Middle frontal gyrus (tissue), 1 donor: ENCODE results near the gene MAB21L3.

ENCODE experiments used
- DNase-seq: peaks from one replicate; pipeline ENCODE4 v3.0.0-alpha.2; 2015; ENCODE audit warnings: low spot score; ENCODE audit errors: extremely low spot score

Gene MAB21L3

DNA sequence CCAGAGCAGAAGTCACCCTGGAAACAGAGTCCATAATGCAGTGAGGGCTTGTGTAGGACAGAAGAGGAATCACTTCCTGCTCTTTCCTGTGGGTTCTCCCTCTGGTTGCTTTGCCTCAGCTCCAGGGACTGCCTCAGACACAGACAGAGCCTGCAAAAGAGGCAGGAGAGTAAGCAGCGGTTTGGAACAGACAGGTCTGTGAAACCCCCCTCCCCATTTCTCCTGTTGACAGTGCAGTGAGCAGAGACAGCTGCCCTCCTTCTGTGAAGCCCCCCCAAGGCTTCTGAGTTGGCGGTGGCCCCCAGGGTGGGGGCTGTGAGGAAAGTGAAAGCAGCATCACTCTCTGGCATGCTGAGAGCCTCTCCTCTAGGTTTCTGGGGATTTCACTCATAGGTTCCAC, 53.0 kb downstream of the MAB21L3 start:
- DNase-seq = no peak

- DNase-seq = no peak
Observed at GRCh38 chr1:116164604-116165368, 53.6 kb downstream of the MAB21L3 start.

GRCh38 chr1:116165572-116165971, 54.4 kb downstream of the MAB21L3 start:
- DNase-seq = no peak

- DNase-seq = no peak
Observed at GRCh38 chr1:116166011-116166571, 54.9 kb downstream of the MAB21L3 start.

GRCh38 chr1:116166655-116167054, 55.5 kb downstream of the MAB21L3 start:
- no peak for DNase-seq

DNA sequence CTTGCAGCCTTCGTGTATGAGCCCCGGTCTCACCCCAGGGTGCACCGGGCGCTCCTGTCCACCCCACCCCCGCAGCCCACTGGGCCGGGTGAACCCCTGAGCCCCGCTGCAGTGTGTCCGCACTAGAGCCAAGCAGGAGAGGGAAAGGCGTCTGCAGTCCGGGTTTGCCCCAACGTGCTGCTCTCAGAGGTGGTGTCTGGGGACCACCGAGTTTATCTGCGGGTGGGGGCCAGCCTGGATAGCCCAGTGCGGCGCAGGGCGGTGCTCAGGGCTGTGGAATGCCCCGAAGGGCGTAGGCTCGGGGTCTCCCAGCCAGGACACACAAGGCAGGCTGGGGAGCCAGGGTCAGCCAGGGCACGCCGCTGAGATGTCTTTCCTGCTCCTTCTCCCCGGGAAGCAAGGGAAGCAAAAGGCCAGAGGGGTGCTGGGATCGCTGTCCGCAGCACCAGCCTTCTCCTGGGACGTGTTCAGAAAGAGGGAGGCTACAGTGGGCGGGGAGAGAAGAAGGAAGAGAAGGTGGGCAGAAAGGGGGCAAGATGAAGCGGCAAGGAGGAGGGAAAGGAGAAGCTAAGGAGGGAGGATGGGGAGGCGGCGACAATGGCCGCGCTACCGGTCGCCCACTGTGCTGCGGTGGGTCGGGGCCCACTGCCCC, 56.6 kb downstream of the MAB21L3 start:
- DNase-seq = no peak

- DNase-seq = no peak
Observed at GRCh38 chr1:116168277-116169032, 57.3 kb downstream of the MAB21L3 start.

GRCh38 chr1:116169898-116170297, 58.7 kb downstream of the MAB21L3 start:
- DNase-seq = no peak

GRCh38 chr1:116170721-116171589, 59.8 kb downstream of the MAB21L3 start:
- DNase-seq = no peak

- DNase-seq = no peak
Observed at GRCh38 chr1:116172666-116173065, 61.5 kb downstream of the MAB21L3 start.

- no peak for DNase-seq
Observed at GRCh38 chr1:116175611-116176010, 64.4 kb downstream of the MAB21L3 start.

- DNase-seq = no peak
Observed at GRCh38 chr1:116176306-116176789, 65.1 kb downstream of the MAB21L3 start.

GRCh38 chr1:116177861-116178260, 66.7 kb downstream of the MAB21L3 start:
- DNase-seq = no peak

DNA sequence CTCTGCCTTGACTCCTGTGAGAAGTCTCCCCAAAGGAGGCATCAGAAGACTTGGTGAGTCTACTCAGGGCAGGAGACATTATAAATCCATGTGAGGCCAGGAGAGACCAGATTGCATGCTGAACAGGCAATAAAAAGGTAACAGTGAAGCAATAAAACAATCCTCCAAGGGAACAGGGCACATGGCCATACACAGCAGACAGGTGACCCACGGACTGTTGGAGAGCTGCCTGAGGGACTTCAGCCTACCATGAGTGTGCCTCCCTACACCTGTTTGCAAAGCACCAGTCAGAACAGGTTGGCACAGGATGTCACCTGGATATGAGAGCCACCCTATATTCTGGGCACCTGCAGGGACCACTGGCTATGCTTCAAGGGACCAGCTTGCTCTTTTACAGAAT, 67.6 kb downstream of the MAB21L3 start:
- no peak for DNase-seq

DNA sequence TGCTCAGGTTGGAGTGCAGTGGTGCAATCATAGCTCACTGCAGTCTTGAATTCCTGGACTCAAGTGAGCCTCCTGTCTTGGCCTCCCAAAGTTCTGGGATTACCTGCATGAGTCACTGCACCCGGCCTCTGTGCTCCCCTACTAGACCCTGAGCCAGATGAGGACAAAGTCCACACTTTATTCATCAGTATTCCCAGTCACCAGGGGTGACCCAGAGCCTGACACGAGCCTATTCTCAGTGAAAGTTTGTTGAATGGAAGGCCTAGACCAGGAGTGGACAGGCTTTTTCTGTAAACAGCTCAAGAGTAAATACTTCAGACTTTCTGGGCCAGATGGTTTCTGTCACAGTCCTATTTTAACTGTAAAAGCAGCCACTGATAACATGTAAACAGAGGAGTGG, 68.2 kb downstream of the MAB21L3 start:
- no peak for DNase-seq

- no peak for DNase-seq
Observed at GRCh38 chr1:116179964-116180363, 68.8 kb downstream of the MAB21L3 start.

GRCh38 chr1:116182019-116182714, 71.0 kb downstream of the MAB21L3 start:
- DNase-seq = no peak
